Colonic mucosa (tissue), 4 donors: Measurements from ENCODE around the gene SENP3. TPM values are rescaled to one million over a fixed set of nuclear protein-coding genes. Genes with fewer than 3 reads are reported as not detected.

Experiments used
- DNase-seq: peaks from one replicate; pipeline ENCODE4 v3.0.0-alpha.2; 2020
- H3K27ac ChIP-seq: fragments of 200-600 bp; one replicate; pipeline ENCODE4 v1.8.0; 2021
- H3K27me3 ChIP-seq: fragments of 200-600 bp; one replicate; pipeline ENCODE4 v1.8.0; 2021
- H3K36me3 ChIP-seq: fragments of 200-600 bp; one replicate; pipeline ENCODE4 v1.8.0; 2021
- H3K4me1 ChIP-seq: fragments of 200-600 bp; one replicate; pipeline ENCODE4 v1.8.0; 2021; ENCODE audit warnings: mild to moderate bottlenecking
- H3K4me3 ChIP-seq: fragments of 200-600 bp; one replicate; pipeline ENCODE4 v1.8.0; 2021
- H3K9ac ChIP-seq, 2 donors: one replicate each; pipeline ENCODE4 v1.7.0; 2013; ENCODE audit warnings: control low read depth in 2 of 2, low read depth in 2 of 2, low read length in 2 of 2
- H3K9me3 ChIP-seq: fragments of 200-600 bp; one replicate; pipeline ENCODE4 v1.8.0; 2021
- intact Hi-C: fragments of 100-400 bp; cut with DNase I; formaldehyde crosslinking; loops from one replicate; pipeline ENCODE4 v1.14.1; 2022
- total RNA-seq, 2 donors: library from RNA; stranded (reverse); fragmentation: NEBNext Ultra II Directional in 1 of 2; extraction: Animal tissue kit (Norgen Biotek cat#: 25700) in 1 of 2; gene quantifications; one replicate each; pipeline ENCODE4 v1.2.1, GENCODE V29; 2021
- TF ChIP-seq, protein P1 (sequence below): fragments of 200-600 bp; IDR thresholded peaks from one replicate; pipeline ENCODE4 v1.8.0; 2022; ENCODE audit warnings: antibody characterized with exemption, mild to moderate bottlenecking
- donor health status: healthy.
- donor health status: DM: no; HTN: no; CAD: no.
- donor health status: DM: no; HTN: no; CAD: no.

The SENP3 gene
- 10 to 100 TPM; 25.7 to 56.6 TPM for total RNA-seq

DNA sequence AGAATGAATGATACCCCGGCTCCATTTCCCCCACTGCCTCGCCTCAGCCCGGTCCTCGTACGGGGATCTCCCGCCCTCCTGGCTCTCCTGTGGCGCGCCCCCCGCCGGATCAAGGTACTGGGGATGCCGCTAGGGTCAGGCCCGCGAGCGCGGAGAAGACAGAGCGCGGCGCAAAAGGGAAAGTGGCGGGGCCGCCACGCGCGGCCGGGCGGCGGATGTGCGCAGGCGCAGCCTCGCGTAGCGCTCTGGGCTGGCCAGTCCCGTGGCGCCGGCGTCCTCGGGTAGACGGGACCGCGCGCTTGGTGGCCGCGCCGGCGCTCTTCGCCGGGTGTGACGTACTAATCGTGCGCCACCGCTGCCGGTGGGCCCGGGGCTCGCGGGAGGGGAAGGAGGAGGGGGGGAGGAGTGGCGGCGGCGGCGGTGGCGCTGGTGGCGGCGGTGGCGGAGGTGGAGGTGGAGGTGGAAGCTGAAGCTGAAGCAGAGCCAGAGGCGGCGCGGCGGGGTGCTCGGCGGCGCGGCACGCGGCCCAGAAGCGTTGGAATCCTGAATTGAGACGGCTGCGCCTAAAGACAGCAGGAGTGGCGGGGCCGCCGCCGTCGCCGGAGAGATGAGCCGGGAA lies at the start of gene SENP3:
TSS of gene SENP3 (plus strand) at position 331 of the 619 bp plus-strand sequence. CDS start 1,158 bp downstream, outside the sequence.
- Histone ChIP-seq H3K4me1 (peaks cover 25% of the 10 kb centered on the region), H3K9me3 (no peaks in the 10 kb centered on the region), H3K36me3 (no peaks in the 10 kb centered on the region), H3K4me3 (peak within 1 kb of the TSS; percentile 95), H3K27ac (peak within 1 kb of the TSS; percentile 95), H3K27me3 (no peaks in the 10 kb centered on the region), H3K9ac (peak within 1 kb of the TSS; percentile 84 to 100)
- intact Hi-C loops, result loop anchor here (2.0 to 10.0 kb wide), 2 partner anchors 47 to 207 kb away; partner anchors contain the start of genes KCTD11 and TMEM95
- TF ChIP-seq, protein P1, sequence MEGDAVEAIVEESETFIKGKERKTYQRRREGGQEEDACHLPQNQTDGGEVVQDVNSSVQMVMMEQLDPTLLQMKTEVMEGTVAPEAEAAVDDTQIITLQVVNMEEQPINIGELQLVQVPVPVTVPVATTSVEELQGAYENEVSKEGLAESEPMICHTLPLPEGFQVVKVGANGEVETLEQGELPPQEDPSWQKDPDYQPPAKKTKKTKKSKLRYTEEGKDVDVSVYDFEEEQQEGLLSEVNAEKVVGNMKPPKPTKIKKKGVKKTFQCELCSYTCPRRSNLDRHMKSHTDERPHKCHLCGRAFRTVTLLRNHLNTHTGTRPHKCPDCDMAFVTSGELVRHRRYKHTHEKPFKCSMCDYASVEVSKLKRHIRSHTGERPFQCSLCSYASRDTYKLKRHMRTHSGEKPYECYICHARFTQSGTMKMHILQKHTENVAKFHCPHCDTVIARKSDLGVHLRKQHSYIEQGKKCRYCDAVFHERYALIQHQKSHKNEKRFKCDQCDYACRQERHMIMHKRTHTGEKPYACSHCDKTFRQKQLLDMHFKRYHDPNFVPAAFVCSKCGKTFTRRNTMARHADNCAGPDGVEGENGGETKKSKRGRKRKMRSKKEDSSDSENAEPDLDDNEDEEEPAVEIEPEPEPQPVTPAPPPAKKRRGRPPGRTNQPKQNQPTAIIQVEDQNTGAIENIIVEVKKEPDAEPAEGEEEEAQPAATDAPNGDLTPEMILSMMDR, result no peak
- peak; percentile 88 for DNase-seq

DNA sequence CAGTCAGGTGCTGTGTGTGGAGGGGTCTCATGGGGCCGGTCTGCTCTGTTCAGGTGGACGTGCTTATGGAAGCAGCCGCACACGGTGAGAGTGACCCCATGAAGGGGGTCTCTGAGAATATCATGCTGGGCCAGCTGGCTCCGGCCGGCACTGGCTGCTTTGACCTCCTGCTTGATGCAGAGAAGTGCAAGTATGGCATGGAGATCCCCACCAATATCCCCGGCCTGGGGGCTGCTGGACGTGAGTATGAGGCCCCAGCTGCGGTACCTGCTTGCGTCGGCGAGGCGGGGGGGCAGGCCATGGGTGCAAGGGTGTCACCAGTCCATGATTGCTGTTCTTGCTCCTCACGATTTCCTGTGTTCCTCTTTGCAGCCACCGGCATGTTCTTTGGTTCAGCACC lies 49.6 kb upstream of the SENP3 start:
- H3K36me3 ChIP-seq, result peaks cover 23% of the 10 kb centered on the region
- no peak overlapping the region for H3K9ac ChIP-seq
- H3K27ac ChIP-seq, result no peak overlapping the region
- no peak overlapping the region for H3K4me3 ChIP-seq
- TF ChIP-seq, protein P1, result no peak
- no peaks in the 10 kb centered on the region for H3K9me3 ChIP-seq
- peaks cover 6% of the 10 kb centered on the region for H3K4me1 ChIP-seq
- no peak for DNase-seq
- intact Hi-C loops, result loop anchor here (10.0 kb wide), 1 partner anchor 157 kb away; the partner anchor contains the start of genes KCTD11 and TMEM95
- H3K27me3 ChIP-seq, result no peaks in the 10 kb centered on the region

DNA sequence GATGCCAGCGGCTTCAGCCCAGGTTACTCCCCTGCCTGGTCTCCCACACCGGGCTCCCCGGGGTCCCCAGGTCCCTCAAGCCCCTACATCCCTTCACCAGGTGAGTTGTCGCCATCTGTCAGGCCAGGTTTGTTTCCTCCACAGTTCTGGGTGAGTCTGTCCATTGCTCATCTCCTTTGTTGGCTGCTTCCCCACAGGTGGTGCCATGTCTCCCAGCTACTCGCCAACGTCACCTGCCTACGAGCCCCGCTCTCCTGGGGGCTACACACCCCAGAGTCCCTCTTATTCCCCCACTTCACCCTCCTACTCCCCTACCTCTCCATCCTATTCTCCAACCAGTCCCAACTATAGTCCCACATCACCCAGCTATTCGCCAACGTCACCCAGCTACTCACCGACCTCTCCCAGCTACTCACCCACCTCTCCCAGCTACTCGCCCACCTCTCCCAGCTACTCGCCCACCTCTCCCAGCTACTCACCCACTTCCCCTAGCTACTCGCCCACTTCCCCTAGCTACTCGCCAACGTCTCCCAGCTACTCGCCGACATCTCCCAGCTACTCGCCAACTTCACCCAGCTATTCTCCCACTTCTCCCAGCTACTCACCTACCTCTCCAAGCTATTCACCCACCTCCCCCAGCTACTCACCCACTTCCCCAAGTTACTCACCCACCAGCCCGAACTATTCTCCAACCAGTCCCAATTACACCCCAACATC lies 48.7 kb upstream of the SENP3 start:
- Histone ChIP-seq H3K9me3 (no peaks in the 10 kb centered on the region), H3K36me3 (peaks cover 23% of the 10 kb centered on the region), H3K4me1 (peaks cover 6% of the 10 kb centered on the region), H3K27ac (no peak overlapping the region), H3K4me3 (no peak overlapping the region), H3K27me3 (no peaks in the 10 kb centered on the region), H3K9ac (no peak overlapping the region)
- TF ChIP-seq, protein P1, result no peak
- no peak for DNase-seq
- intact Hi-C loops, result loop anchor here (10.0 kb wide), 1 partner anchor 158 kb away; the partner anchor contains the start of genes KCTD11 and TMEM95

DNA sequence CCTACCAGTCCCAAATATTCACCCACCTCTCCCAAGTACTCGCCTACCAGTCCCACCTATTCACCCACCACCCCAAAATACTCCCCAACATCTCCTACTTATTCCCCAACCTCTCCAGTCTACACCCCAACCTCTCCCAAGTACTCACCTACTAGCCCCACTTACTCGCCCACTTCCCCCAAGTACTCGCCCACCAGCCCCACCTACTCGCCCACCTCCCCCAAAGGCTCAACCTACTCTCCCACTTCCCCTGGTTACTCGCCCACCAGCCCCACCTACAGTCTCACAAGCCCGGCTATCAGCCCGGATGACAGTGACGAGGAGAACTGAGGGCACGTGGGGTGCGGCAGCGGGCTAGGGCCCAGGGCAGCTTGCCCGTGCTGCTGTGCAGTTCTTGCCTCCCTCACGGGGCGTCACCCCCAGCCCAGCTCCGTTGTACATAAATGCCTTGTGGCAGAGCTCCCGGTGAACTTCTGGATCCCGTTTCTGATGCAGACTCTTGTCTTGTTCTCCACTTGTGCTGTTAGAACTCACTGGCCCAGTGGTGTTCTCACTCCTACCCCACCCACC lies 47.8 kb upstream of the SENP3 start:
- TF ChIP-seq, protein P1, result no peak
- Histone ChIP-seq H3K36me3 (peaks cover 19% of the 10 kb centered on the region), H3K4me1 (peaks cover 6% of the 10 kb centered on the region), H3K27ac (no peak overlapping the region), H3K9me3 (no peaks in the 10 kb centered on the region), H3K4me3 (no peak overlapping the region), H3K9ac (no peak overlapping the region), H3K27me3 (no peaks in the 10 kb centered on the region)
- DNase-seq, result no peak
- intact Hi-C loops, result loop anchor here (2.0 to 10.0 kb wide), 2 partner anchors 47 to 159 kb away; partner anchors contain the start of genes KCTD11, SENP3 and TMEM95

DNA sequence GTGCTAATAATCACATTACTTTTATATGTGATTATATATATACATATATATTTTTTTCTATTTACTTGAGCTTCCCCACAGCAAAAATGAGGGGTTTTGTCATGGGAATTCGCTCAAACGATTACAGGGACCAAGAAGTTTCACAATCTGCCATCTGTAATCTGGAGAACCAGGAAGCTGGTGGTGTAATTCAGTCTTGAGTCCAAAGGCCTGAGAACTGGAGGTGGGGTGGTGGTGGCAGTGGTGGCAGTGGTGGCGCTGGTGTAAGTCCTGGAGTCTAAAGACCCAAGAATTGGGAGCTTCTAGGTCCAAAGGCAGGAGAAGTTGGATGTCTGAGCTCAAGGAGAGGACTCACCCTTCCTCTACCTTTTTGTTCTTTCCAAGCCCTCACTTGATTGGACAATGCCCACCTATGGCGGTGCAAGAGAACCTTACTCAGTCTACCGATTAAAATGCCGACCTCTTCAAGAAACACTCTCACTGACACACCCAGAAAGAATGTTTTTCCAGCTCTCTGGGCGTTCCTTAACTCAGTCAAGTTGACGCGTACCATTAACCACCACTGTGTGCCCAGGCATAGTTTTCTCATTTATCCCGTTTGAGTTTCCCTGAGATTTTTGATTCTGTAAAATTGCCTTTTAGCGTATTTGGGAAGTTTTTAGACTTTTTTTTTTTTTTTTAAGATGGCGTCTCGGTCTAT lies 45.7 kb upstream of the SENP3 start:
- intact Hi-C loops, result loop anchor here (2.0 to 10.0 kb wide), 2 partner anchors 45 to 161 kb away; partner anchors contain the start of genes KCTD11, SENP3 and TMEM95
- peak; percentile 74 for DNase-seq

More for the DNA sequence above, 45.7 kb upstream of the SENP3 start:
- Histone ChIP-seq H3K9me3 (no peaks in the 10 kb centered on the region), H3K27me3 (no peaks in the 10 kb centered on the region), H3K27ac (peak overlapping the region; percentile 53), H3K4me1 (peaks cover 6% of the 10 kb centered on the region), H3K36me3 (peaks cover 13% of the 10 kb centered on the region), H3K9ac (peak overlapping the region in 1 of 2 donors; percentile 21), H3K4me3 (no peak overlapping the region)
- TF ChIP-seq, protein P1, result no peak
